HG03565 (cell line): ENCODE results near the gene ROM1.
A peak's percentile ranks its signal among the peaks of the same experiment; 100 is the strongest.
"Not testable (repeated sequence)": the region's sequence is repeated elsewhere in the genome, so short reads cannot be mapped to it uniquely, and the experiment has no call there.

Source experiments
- ATAC-seq: cut with Tn5 transposase; IDR thresholded peaks from one replicate; pipeline ENCODE4 v1.9.1; 2021; ENCODE audit warnings: mild to moderate bottlenecking, moderate library complexity; ENCODE audit not compliant: unreplicated experiment

The ROM1 gene

DNA sequence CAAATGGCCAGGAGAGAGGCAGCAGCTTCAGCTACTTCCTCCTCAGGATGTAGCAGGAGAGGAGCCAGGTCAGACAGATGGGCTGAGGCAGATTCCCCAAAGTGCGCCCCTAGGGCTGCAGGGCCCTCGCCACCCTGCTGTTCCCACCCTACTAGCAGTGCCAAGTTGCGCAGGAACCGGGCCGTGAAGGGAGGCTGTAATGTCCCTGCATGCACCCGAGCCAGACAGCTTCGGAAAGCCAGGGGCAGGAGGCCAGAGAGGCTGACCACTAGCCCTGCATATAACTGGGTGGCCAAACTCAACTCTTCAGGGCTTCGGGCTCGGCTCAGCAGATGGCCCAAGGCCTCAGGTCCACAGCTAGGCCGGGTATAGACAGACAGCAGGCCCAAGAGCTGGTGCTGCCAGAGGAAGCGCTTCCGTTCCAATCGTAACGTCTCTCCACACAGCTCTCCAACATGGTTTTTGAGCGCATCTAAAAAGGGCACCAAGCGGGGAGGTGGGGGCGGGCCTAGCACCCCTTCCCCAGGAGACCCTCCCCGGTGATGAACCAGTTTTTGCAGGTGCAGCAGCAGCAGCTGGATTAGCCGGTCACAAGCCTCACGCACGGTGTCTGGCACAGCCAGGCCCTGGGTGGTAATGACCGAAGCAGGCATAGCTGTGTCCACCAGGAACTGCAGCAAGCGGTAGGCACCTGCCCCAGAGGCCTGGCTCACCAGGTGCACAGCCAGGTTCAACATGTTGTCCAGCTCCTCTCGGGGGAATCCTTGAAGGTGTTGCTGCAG, 35.3 kb downstream of the ROM1 start:
- ATAC-seq = no peak

DNA sequence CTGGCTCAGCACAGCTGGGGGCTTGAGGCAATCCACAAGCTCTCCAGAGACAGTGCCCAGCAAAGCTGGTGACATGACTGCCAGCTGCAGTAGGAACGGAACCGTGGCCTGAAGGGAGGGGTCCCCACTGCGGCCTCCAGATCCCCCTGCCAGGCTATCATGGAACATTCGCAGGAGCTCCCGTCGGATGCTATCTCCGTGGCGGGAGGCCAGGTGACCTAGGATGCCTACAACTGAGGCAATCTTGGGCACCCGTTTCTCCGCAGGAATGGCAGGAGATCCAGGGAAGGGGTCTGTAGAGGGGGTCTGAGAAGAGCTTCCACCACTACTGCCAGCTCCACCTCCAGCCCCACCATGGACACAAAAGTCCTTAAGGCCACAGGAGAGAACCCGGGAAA, 35.9 kb downstream of the ROM1 start:
- ATAC-seq = no peak

DNA sequence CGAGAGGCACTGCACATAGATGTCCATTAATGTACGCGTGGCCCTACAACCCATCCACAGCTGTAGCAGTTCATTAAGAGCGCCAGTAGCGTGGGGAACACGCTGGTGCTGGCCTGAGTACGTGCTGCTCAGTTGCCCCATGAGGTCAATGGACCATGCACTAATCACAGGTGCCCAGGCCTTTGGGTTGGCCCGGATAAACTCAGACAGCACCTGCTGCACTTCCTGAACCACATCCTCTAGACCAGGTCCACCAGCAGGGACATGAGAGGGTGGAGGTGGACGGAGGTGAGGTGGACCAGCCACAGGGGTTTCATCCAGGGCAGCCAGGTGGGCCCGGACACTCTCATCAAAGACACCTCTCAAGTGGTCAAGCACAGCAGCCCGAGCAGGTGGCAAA, 36.4 kb downstream of the ROM1 start:
- ATAC-seq = no peak

DNA sequence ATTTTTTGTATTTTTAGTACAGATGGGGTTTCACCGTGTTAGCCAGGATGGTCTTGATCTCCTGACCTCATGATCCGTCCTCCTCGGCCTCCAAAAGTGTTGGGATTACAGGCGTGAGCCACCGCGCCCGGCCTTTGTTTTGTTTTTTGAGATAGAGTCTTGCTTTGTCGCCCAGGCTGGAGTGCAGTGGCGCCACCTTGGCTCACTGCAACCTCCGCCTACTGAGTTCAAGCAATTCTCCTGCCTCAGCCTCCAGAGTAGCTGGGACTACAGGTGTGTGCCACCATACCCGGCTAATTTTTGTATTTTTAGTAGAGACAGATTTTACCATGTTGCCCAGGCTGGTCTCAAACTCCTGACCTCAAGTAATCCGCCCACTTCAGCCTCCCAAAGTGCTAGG, 37.2 kb downstream of the ROM1 start:
- ATAC-seq = not testable (repeated sequence)

DNA sequence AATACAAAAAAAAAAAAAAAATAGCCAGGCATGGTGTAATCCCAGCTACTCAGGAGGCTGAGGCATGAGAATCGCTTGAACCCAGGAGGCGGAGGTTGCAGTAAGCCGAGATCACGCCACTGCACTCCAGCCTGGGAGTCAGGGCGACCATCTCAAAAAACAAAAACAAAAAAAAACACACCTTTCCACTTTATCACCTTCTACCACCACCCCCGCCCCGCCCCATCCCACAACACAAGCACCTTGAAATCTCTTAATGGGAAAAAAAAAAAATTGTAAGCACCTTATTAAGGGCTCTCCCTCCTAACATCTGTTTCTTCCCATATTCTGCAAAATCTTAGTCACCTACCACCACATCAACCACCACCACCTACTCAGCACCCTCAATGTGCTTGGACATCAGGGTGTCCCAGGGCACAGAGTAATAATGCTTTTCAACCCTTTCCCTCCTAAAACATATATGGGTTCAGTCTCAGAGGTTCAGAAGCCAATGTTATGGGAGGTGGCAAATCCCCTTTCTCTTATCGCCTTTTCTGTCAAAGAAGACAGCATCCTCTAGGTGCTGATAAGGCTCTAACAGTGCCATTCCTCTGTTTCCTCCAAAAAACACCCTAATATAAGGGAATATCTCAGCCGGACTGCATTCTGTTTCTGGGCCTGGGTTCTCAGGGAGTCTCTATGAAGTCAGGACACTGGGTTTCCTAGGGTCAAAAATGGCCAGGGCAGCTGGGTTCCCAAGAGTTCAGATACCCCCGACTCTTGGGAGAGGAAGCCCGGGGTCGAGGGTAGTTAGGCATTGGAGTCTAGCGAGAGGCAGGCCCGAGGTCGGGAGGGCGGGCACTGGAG, 39.3 kb downstream of the ROM1 start:
- no peak for ATAC-seq

GRCh38 chr11:62654297-62654696, 41.2 kb downstream of the ROM1 start:
- no peak for ATAC-seq

DNA sequence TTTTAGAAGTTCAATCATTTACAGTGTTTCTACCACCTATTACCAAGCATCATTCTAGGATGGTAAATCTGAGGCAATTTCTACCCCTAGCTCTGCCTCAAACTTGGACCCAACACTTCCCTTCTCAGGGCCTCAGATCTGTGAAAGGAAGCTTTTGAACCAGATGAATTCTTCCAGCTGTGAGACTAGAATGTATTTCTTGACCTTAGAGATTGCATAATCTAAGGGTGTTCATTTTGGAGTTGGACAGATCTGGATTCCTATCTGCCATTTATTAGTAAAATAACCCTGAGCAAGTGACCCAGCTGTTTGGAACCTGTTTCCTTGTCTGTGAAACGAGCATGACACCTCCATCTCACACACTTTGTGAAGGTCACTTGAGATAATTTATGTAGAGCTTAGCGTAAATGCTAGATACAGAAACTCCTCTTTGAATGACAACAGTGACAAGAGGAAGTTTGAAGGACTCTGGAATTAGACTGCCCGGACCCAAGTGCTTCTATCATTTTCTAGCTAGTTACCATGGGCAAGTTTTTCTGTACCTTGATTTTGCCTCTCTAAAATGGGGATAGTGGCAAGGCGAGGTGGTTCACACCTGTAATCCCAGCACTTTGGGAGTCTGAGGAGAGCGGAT, 43.9 kb downstream of the ROM1 start:
- no peak for ATAC-seq

GRCh38 chr11:62664405-62665074, 51.5 kb downstream of the ROM1 start:
- peak; percentile 14 for ATAC-seq
